Measurements from ENCODE around the gene EN2. TPM values are rescaled to one million over a fixed set of nuclear protein-coding genes. Genes with fewer than 3 reads are reported as not detected.
A peak's percentile ranks its signal among the peaks of the same experiment; 100 is the strongest.

The EN2 gene
- total and polyA plus RNA-seq, 2 donors (not counting 1 experiment from before 2014, with no cell fraction given): not detected

DNA sequence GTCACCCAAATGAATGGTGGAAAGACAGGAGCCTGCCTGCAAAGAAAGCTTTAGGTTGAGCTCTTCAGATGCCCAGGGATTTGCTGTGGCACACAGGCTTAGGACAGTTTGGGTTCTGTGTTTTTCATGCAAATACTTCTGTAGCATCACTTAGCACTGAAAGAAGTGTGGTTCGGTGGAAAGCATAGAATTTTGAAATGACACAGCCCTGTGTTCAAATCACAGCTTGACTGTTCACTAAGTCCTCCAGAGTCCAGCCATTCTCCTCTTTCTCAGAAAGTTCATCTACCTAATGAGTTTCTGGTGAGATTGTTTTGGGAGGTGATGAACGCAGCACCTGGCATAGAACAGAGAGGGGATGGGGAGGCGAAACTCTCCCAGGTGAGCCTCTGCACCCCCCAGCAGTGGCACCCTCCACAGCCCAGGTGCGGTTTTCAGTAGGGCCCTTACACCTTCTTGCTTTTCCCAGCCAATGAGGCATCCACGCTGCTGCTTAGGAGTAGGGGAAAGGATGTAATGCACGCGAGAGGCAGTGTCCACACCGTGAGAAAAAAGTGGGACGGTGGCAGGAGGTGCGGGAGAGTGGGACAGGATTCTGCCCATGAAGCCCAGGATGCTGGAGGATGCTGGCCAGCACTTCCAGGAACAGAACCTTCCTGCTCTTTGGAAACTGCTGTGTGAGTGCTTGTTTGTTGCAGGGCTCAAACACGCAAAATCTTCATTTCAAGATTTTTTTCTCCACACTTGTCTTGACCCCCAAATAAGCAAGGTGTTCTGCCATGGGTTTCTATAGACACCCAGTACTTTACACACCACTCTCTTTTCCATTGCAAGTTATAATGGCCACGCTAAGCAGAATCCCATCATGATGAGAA is 11.6 kb downstream of the EN2 start:
- H3K4me1 Mint-ChIP-seq: peaks cover 21% of the 10 kb centered on the region
- CTCF ChIA-PET: no interaction called here
- no peak overlapping the region for H3K4me3 ChIP-seq (ENCODE audit: control extremely low read depth in 1 of 5, extremely low read depth in 1 of 5, insufficient read depth in 1 of 5, low read depth in 2 of 5, low read length in 4 of 5)
- no peaks in the 10 kb centered on the region for H4K20me1 ChIP-seq (ENCODE audit: control insufficient read depth, insufficient read depth, low read length, poor library complexity, severe bottlenecking)
- H3K27me3 Mint-ChIP-seq: peaks cover 79% of the 10 kb centered on the region
- POLR2A ChIA-PET: no interaction called here
- no peaks in the 10 kb centered on the region for H3K9me3 Mint-ChIP-seq (ENCODE audit: insufficient read depth)
- H3K9me3 ChIP-seq (ENCODE audit: control extremely low read depth in 1 of 3, control insufficient read depth in 2 of 3, insufficient read depth in 1 of 3, low read length in 2 of 3): peaks cover 0 to 64% (median 0%) of the 10 kb centered on the region in 3 donors
- H3K36me3 ChIP-seq (replicated peaks in 1 of 2; ENCODE audit: control extremely low read depth in 1 of 2, control insufficient read depth in 1 of 2, extremely low read depth in 1 of 2, insufficient read depth in 2 of 2, low read length in 1 of 2): no peaks in the 10 kb centered on the region
- intact Hi-C loops (cut with micrococcal nuclease): loop anchor here (5.0 kb wide), 2 partner anchors 92 to 298 kb away; no protein-coding TSS in a partner anchor
- TF ChIP-seq EZH2 (IDR thresholded peaks at IDR 0.05; ENCODE audit: borderline replicate concordance, insufficient read depth, low read depth, low read length, poor library complexity, severe bottlenecking): no peak
- TF ChIP-seq, protein P1, sequence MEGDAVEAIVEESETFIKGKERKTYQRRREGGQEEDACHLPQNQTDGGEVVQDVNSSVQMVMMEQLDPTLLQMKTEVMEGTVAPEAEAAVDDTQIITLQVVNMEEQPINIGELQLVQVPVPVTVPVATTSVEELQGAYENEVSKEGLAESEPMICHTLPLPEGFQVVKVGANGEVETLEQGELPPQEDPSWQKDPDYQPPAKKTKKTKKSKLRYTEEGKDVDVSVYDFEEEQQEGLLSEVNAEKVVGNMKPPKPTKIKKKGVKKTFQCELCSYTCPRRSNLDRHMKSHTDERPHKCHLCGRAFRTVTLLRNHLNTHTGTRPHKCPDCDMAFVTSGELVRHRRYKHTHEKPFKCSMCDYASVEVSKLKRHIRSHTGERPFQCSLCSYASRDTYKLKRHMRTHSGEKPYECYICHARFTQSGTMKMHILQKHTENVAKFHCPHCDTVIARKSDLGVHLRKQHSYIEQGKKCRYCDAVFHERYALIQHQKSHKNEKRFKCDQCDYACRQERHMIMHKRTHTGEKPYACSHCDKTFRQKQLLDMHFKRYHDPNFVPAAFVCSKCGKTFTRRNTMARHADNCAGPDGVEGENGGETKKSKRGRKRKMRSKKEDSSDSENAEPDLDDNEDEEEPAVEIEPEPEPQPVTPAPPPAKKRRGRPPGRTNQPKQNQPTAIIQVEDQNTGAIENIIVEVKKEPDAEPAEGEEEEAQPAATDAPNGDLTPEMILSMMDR (IDR thresholded peaks at IDR 0.05): no peak
- no peaks in the 10 kb centered on the region for H3K79me2 ChIP-seq (ENCODE audit: control insufficient read depth, insufficient read depth, low read length)
- H2AFZ ChIP-seq (ENCODE audit: insufficient read depth, low read depth, low read length, poor library complexity, severe bottlenecking): no peak overlapping the region
- DNase-seq: peak; percentile 20
- H3K9ac ChIP-seq (ENCODE audit: low read length): no peak overlapping the region
- 6% methylated on average over 8 of the region's 12 CpGs for WGBS (ENCODE audit: insufficient coverage)
- H3K27me3 ChIP-seq (replicated peaks in 1 of 4; ENCODE audit: control extremely low read depth in 1 of 4, control insufficient read depth in 3 of 4, insufficient read depth in 4 of 4, low read length in 3 of 4): peaks cover 0 to 99% (median 83%) of the 10 kb centered on the region in 4 experiments
- H3K27ac ChIP-seq (ENCODE audit: low read length in 2 of 2): no peak overlapping the region
- no peak for ATAC-seq (ENCODE audit: low read depth)
- no peak overlapping the region for H3K4me2 ChIP-seq (replicated peaks; ENCODE audit: low read depth, low read length, poor library complexity, severe bottlenecking)
- no peak overlapping the region for H3K27ac Mint-ChIP-seq
- peaks cover 39 to 56% of the 10 kb centered on the region in 2 donors for H3K4me1 ChIP-seq (ENCODE audit: control insufficient read depth in 2 of 2, insufficient read depth in 2 of 2, low read length in 2 of 2)
- H3K4me3 Mint-ChIP-seq: no peak overlapping the region

DNA sequence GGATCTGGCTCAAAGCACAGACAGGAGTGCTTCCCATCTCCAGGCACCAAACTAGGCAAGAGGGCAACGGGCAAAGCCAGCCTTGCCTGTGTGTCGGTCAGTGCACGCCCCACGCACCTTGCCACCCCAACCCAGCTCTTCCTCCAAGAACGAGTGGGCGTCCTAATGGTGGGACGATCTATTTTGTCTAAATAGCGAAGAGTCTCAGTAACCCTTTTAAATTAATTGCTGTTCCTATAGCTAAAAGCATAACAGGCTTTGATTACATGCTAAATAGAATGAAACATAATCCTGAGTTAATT is 12.2 kb downstream of the EN2 start:
- Mint-ChIP-seq H3K4me3 (no peak overlapping the region), H3K4me1 (peaks cover 21% of the 10 kb centered on the region), H3K27ac (no peak overlapping the region), H3K9me3 (ENCODE audit: insufficient read depth) (no peaks in the 10 kb centered on the region), H3K27me3 (peaks cover 79% of the 10 kb centered on the region)
- no peak overlapping the region for H3K27ac ChIP-seq (ENCODE audit: low read length in 2 of 2)
- no peak overlapping the region for H2AFZ ChIP-seq (ENCODE audit: insufficient read depth, low read depth, low read length, poor library complexity, severe bottlenecking)
- ChIA-PET POLR2A (no interaction called here), CTCF (no interaction called here)
- H3K4me3 ChIP-seq (ENCODE audit: control extremely low read depth in 1 of 5, extremely low read depth in 1 of 5, insufficient read depth in 1 of 5, low read depth in 2 of 5, low read length in 4 of 5): no peak overlapping the region
- intact Hi-C loops (cut with micrococcal nuclease): no loop called here
- no peak for TF ChIP-seq EZH2 (IDR thresholded peaks at IDR 0.05; ENCODE audit: borderline replicate concordance, insufficient read depth, low read depth, low read length, poor library complexity, severe bottlenecking)
- TF ChIP-seq, protein P1 (IDR thresholded peaks at IDR 0.05): no peak
- peaks cover 0 to 97% (median 83%) of the 10 kb centered on the region in 4 experiments for H3K27me3 ChIP-seq (replicated peaks in 1 of 4; ENCODE audit: control extremely low read depth in 1 of 4, control insufficient read depth in 3 of 4, insufficient read depth in 4 of 4, low read length in 3 of 4)
- peaks cover 37 to 53% of the 10 kb centered on the region in 2 donors for H3K4me1 ChIP-seq (ENCODE audit: control insufficient read depth in 2 of 2, insufficient read depth in 2 of 2, low read length in 2 of 2)
- no peak overlapping the region for H3K4me2 ChIP-seq (replicated peaks; ENCODE audit: low read depth, low read length, poor library complexity, severe bottlenecking)
- H4K20me1 ChIP-seq (ENCODE audit: control insufficient read depth, insufficient read depth, low read length, poor library complexity, severe bottlenecking): no peaks in the 10 kb centered on the region
- DNase-seq (no peak), ATAC-seq (ENCODE audit: low read depth) (no peak)
- no peak overlapping the region for H3K9ac ChIP-seq (ENCODE audit: low read length)
- H3K79me2 ChIP-seq (ENCODE audit: control insufficient read depth, insufficient read depth, low read length): no peaks in the 10 kb centered on the region
- peaks cover 0 to 59% (median 0%) of the 10 kb centered on the region in 3 donors for H3K9me3 ChIP-seq (ENCODE audit: control extremely low read depth in 1 of 3, control insufficient read depth in 2 of 3, insufficient read depth in 1 of 3, low read length in 2 of 3)
- WGBS (ENCODE audit: insufficient coverage): 17% methylated on average over 1 of the region's 8 CpGs
- H3K36me3 ChIP-seq (replicated peaks in 1 of 2; ENCODE audit: control extremely low read depth in 1 of 2, control insufficient read depth in 1 of 2, extremely low read depth in 1 of 2, insufficient read depth in 2 of 2, low read length in 1 of 2): no peaks in the 10 kb centered on the region
